ENCODE results near the gene SKA2.

- TF ChIP-seq CTCF (conservative IDR thresholded peaks at IDR 0.05) (no peak), EZH2 (IDR thresholded peaks at IDR 0.05; ENCODE audit: low read depth) (no peak)
Measured at GRCh38 chr17:59190806-59191205, 35.8 kb upstream of the SKA2 start.
